ENCODE results near the gene ONECUT2.

ONECUT2 gene

GRCh38 chr18:57533006-57533867 is 98.1 kb downstream of the ONECUT2 start:
- no peak for DNase-seq

- DNase-seq, result no peak
Measured at GRCh38 chr18:57533868-57534510, 98.8 kb downstream of the ONECUT2 start.

GRCh38 chr18:57534511-57534909 is 99.3 kb downstream of the ONECUT2 start:
- no peak for DNase-seq

- DNase-seq, result no peak
Measured at GRCh38 chr18:57538614-57539013, 103.4 kb downstream of the ONECUT2 start.

- no peak for DNase-seq
Measured at GRCh38 chr18:57539702-57540101, 104.5 kb downstream of the ONECUT2 start.

Data from stimulated activated CD4-positive, alpha-beta T cell treated with anti-CD3 and anti-CD28 coated beads, Interleukin-2, amount 100 ng/mL, for 48 hours (primary cell).